HCT116 (cell line): ENCODE measurements around the gene FSTL4. TPM values are rescaled to one million over a fixed set of nuclear protein-coding genes. Genes with fewer than 3 reads are reported as not detected.

Experiments
- ATAC-seq: fragments of 200-7000 bp; cut with Tn5 transposase; 2 replicates; pipeline ENCODE4 v1.9.1; 2020; ENCODE audit warnings: mild to moderate bottlenecking, moderate library complexity
- BruUV-seq: library from RNA; stranded (reverse); fragments of 400-500 nt; replicated peaks from 2 replicates; lab custom pipeline; 2021; lab: Mats Ljungman, UMichigan
- CTCF ChIA-PET: fragments of 300-600 bp; sonication (Branson Sonifier 250); formaldehyde crosslinking; loops from one replicate; lab custom pipeline; 2021; ENCODE audit warnings: antibody characterized with exemption; lab: Charles Lee
- POLR2A ChIA-PET: fragments of 300-600, 350-600 bp; sonication (Branson Sonifier 250); formaldehyde crosslinking; loops from one replicate; lab custom pipeline; 2021; ENCODE audit warnings: antibody characterized with exemption; lab: Charles Lee
- RAD21 ChIA-PET, 2 experiments: fragments of 300-600 bp; sonication (Branson Sonifier 250); formaldehyde crosslinking; loops; one replicate each; lab custom pipeline; 2023; ENCODE audit warnings: low total read pairs in 2 of 2; ENCODE audit not compliant: uncharacterized antibody in 2 of 2, unreplicated experiment in 2 of 2, low non-redundant PET in 1 of 2; lab: Charles Lee
- DNase-seq: peaks from one replicate; pipeline ENCODE4 v3.0.0-alpha.2; 2010; ENCODE audit warnings: low read depth, low spot score
- H2AFZ ChIP-seq: fragments of 200-600 bp; shearing (Covaris generic), sonication (generic); 2 replicates; pipeline ENCODE4 v1.6.1; 2017; ENCODE audit warnings: low read depth, mixed run types, mixed read lengths, antibody characterized with exemption, low read length; ENCODE audit not compliant: poor library complexity, severe bottlenecking
- H3K27ac ChIP-seq: 2 replicates; pipeline ENCODE4 v1.5.1; 2012; ENCODE audit warnings: low read depth, low read length
- H3K27me3 ChIP-seq: fragments of 200-600 bp; sonication (generic); 2 replicates; pipeline ENCODE4 v1.6.1; 2016; ENCODE audit warnings: mixed run types, low read length, mixed read lengths; ENCODE audit not compliant: insufficient read depth
- H3K36me3 ChIP-seq, 2 experiments: fragments of 200-500 bp in 1 of 2; fragments of 200-600 bp in 1 of 2; sonication (Bioruptor generic) in 1 of 2; sonication (generic) in 1 of 2; 2 replicates each; pipeline versions ENCODE4 v1.5.1 to v1.6.1; 2014 to 2016; ENCODE audit warnings: low read length in 2 of 2, inconsistent platforms in 1 of 2, mixed read lengths in 1 of 2, mixed run types in 1 of 2; ENCODE audit not compliant: insufficient read depth in 2 of 2, control insufficient read depth in 1 of 2
- H3K4me1 ChIP-seq, 2 experiments: fragments of 200-600 bp in 1 of 2; sonication (generic) in 1 of 2; 2 replicates each; pipeline versions ENCODE4 v1.5.1 to v1.6.1; 2012 to 2017; ENCODE audit warnings: low read length in 2 of 2, inconsistent platforms in 1 of 2, mild to moderate bottlenecking in 1 of 2, mixed read lengths in 1 of 2, mixed run types in 1 of 2, moderate library complexity in 1 of 2; ENCODE audit not compliant: insufficient read depth in 2 of 2, control insufficient read depth in 1 of 2
- H3K4me2 ChIP-seq: fragments of 200-600 bp; sonication (generic); 2 replicates; pipeline ENCODE4 v1.6.1; 2017; ENCODE audit warnings: mixed run types, low read length, mixed read lengths
- H3K4me3 ChIP-seq, 2 experiments: fragments of 200-600 bp in 1 of 2; sonication (generic) in 1 of 2; replicated peaks in 1 of 2; 2 replicates each; pipeline ENCODE4 v1.5.1; 2011 to 2016; ENCODE audit warnings: low read length in 2 of 2, control low read depth in 1 of 2, low read depth in 1 of 2, mild to moderate bottlenecking in 1 of 2, mixed read lengths in 1 of 2, mixed run types in 1 of 2
- H3K79me2 ChIP-seq: fragments of 200-600 bp; sonication (generic); 2 replicates; pipeline ENCODE4 v1.6.1; 2017; ENCODE audit warnings: mild to moderate bottlenecking, mixed run types, low read length, moderate library complexity, mixed read lengths; ENCODE audit not compliant: insufficient read depth
- H3K9ac ChIP-seq: fragments of 200-600 bp; sonication (generic); 2 replicates; pipeline ENCODE4 v1.6.1; 2016; ENCODE audit warnings: low read length, mixed read lengths
- H3K9me2 ChIP-seq: fragments of 200-600 bp; sonication (generic), shearing (Covaris generic); 2 replicates; pipeline ENCODE4 v1.6.1; 2017; ENCODE audit warnings: mixed run types, mild to moderate bottlenecking, moderate library complexity; ENCODE audit not compliant: insufficient read depth
- H3K9me3 ChIP-seq, 2 experiments: fragments of 200-500 bp in 1 of 2; fragments of 200-600 bp in 1 of 2; sonication (Bioruptor generic) in 1 of 2; sonication (generic) in 1 of 2; 2 replicates each; pipeline ENCODE4 v1.6.1; 2014 to 2017; ENCODE audit warnings: low read length in 2 of 2, mixed read lengths in 2 of 2, inconsistent platforms in 1 of 2, low read depth in 1 of 2, mild to moderate bottlenecking in 1 of 2, mixed run types in 1 of 2, moderate library complexity in 1 of 2; ENCODE audit not compliant: control insufficient read depth in 1 of 2, insufficient read depth in 1 of 2
- H4K20me1 ChIP-seq: fragments of 200-600 bp; sonication (generic), shearing (Covaris generic); 2 replicates; pipeline ENCODE4 v1.6.1; 2017; ENCODE audit warnings: mixed run types, mild to moderate bottlenecking, moderate library complexity; ENCODE audit not compliant: insufficient read depth
- ELF1 ChIP-seq: IDR thresholded peaks from 2 replicates; pipeline ENCODE4 v1.6.1; 2012; ENCODE audit warnings: low read depth, borderline replicate concordance
- EZH2 ChIP-seq: fragments of 200-600 bp; sonication (generic); IDR thresholded peaks from 2 replicates; pipeline ENCODE4 v1.6.1; 2017; ENCODE audit warnings: antibody characterized with exemption, mixed run types
- FOSL1 ChIP-seq: IDR thresholded peaks from 2 replicates; pipeline ENCODE4 v1.6.1; 2012; ENCODE audit warnings: low read depth
- POLR2AphosphoS5 ChIP-seq: IDR thresholded peaks from 2 replicates; pipeline ENCODE4 v1.6.1; 2011; ENCODE audit warnings: mild to moderate bottlenecking, low read depth, low read length, moderate library complexity
- intact Hi-C: fragments of 100-400 bp; cut with micrococcal nuclease; formaldehyde crosslinking; loops from 2 replicates; pipeline ENCODE4 v1.10.0; 2022
- total RNA-seq: library from RNA; stranded (reverse); gene quantifications from one replicate; pipeline ENCODE4 v1.2.1, GENCODE V29; 2021; ENCODE audit not compliant: unreplicated experiment
- TF ChIP-seq, protein P1 (sequence below): IDR thresholded peaks from 2 replicates; pipeline ENCODE4 v1.6.1; 2011; ENCODE audit warnings: mild to moderate bottlenecking, low read length, moderate library complexity; ENCODE audit not compliant: insufficient replicate concordance; ENCODE audit errors: extremely low read depth
- TF ChIP-seq, protein P2 (sequence below): IDR thresholded peaks from 2 replicates; pipeline ENCODE4 v1.6.1; 2012; ENCODE audit warnings: low read depth

FSTL4 gene
- total RNA-seq, 1 experiment from 2014 or later = 0.37 TPM

GRCh38 chr5:133455676-133456075 is 156.7 kb downstream of the FSTL4 start:
- H3K27ac ChIP-seq = no peak overlapping the region
- POLR2A ChIA-PET = no interaction called here

More at GRCh38 chr5:133455676-133456075, 156.7 kb downstream of the FSTL4 start:
- peaks cover 11% of the 10 kb centered on the region; the same call in 1 of the 2 replicates for H3K27me3 ChIP-seq
- no TSS peak for BruUV-seq
- H3K4me3 ChIP-seq = no peak overlapping the region
- no peaks in the 10 kb centered on the region for H3K4me1 ChIP-seq
- H3K36me3 ChIP-seq = no peaks in the 10 kb centered on the region
- no peak for DNase-seq
- intact Hi-C loops = no loop called here
- CTCF ChIA-PET = interaction anchor here (1.4 kb wide), 1 partner anchor 32 kb away, joined by 4 read pairs; no protein-coding TSS in a partner anchor
- RAD21 ChIA-PET = no interaction called here
- H4K20me1 ChIP-seq = no peaks in the 10 kb centered on the region
- H3K9ac ChIP-seq = no peak overlapping the region
- H3K9me2 ChIP-seq = no peaks in the 10 kb centered on the region
- TF ChIP-seq FOSL1 = no peak
- TF ChIP-seq EZH2 = no peak
- TF ChIP-seq, protein P1, sequence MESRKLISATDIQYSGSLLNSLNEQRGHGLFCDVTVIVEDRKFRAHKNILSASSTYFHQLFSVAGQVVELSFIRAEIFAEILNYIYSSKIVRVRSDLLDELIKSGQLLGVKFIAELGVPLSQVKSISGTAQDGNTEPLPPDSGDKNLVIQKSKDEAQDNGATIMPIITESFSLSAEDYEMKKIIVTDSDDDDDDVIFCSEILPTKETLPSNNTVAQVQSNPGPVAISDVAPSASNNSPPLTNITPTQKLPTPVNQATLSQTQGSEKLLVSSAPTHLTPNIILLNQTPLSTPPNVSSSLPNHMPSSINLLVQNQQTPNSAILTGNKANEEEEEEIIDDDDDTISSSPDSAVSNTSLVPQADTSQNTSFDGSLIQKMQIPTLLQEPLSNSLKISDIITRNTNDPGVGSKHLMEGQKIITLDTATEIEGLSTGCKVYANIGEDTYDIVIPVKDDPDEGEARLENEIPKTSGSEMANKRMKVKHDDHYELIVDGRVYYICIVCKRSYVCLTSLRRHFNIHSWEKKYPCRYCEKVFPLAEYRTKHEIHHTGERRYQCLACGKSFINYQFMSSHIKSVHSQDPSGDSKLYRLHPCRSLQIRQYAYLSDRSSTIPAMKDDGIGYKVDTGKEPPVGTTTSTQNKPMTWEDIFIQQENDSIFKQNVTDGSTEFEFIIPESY = no peak
- TF ChIP-seq, protein P2, sequence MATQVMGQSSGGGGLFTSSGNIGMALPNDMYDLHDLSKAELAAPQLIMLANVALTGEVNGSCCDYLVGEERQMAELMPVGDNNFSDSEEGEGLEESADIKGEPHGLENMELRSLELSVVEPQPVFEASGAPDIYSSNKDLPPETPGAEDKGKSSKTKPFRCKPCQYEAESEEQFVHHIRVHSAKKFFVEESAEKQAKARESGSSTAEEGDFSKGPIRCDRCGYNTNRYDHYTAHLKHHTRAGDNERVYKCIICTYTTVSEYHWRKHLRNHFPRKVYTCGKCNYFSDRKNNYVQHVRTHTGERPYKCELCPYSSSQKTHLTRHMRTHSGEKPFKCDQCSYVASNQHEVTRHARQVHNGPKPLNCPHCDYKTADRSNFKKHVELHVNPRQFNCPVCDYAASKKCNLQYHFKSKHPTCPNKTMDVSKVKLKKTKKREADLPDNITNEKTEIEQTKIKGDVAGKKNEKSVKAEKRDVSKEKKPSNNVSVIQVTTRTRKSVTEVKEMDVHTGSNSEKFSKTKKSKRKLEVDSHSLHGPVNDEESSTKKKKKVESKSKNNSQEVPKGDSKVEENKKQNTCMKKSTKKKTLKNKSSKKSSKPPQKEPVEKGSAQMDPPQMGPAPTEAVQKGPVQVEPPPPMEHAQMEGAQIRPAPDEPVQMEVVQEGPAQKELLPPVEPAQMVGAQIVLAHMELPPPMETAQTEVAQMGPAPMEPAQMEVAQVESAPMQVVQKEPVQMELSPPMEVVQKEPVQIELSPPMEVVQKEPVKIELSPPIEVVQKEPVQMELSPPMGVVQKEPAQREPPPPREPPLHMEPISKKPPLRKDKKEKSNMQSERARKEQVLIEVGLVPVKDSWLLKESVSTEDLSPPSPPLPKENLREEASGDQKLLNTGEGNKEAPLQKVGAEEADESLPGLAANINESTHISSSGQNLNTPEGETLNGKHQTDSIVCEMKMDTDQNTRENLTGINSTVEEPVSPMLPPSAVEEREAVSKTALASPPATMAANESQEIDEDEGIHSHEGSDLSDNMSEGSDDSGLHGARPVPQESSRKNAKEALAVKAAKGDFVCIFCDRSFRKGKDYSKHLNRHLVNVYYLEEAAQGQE = no peak
- no peak for TF ChIP-seq ELF1
- no peak for TF ChIP-seq POLR2AphosphoS5
- TF ChIP-seq, all 23 proteins: peak for 0
- Histone ChIP-seq H3K4me2 (no peak overlapping the region), H3K79me2 (no peaks in the 10 kb centered on the region), H3K9me3 (no peaks in the 10 kb centered on the region), H2AFZ (no peak overlapping the region)
- no peak for ATAC-seq
